GM19193 (cell line): Measurements from ENCODE around the gene PRRT3.
A peak's percentile ranks its signal among the peaks of the same experiment; 100 is the strongest.

ENCODE experiments used
- POLR2A ChIP-seq: IDR thresholded peaks from 4 replicates; pipeline ENCODE4 v1.6.1; 2011; ENCODE audit not compliant: insufficient read depth, insufficient read length; ENCODE audit errors: extremely low read depth

Gene PRRT3

GRCh38 chr3:9916346-9916733 lies 35.9 kb downstream of the PRRT3 start:
- TF ChIP-seq POLR2A: no peak

GRCh38 chr3:9915254-9916141 lies 36.7 kb downstream of the PRRT3 start:
- TF ChIP-seq POLR2A: peak; percentile 17

- no peak for TF ChIP-seq POLR2A
Observed at GRCh38 chr3:9914559-9915253, 37.5 kb downstream of the PRRT3 start.

DNA sequence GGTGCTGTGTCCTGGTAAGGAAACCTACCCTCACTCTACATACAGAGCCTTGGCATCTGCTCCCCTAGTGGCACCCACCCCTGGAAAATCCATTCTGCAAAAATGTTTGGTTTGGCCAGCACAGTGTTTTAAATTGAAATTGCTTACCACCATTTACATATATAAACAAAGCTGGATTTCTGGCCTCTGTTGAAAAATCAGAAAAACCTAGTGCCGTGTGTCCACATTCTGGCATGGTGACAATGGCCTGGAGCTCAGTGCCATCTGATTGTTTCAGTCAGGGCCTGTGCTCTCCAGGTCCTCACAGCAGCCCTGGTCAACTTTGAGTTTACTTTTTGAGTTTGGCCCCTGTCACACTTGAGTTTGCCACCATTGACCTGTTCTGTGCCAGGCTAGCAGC lies 38.2 kb downstream of the PRRT3 start:
- TF ChIP-seq POLR2A: no peak

- no peak for TF ChIP-seq POLR2A
Observed at GRCh38 chr3:9913601-9914000, 38.6 kb downstream of the PRRT3 start.

- no peak for TF ChIP-seq POLR2A
Observed at GRCh38 chr3:9912294-9912935, 39.8 kb downstream of the PRRT3 start.

DNA sequence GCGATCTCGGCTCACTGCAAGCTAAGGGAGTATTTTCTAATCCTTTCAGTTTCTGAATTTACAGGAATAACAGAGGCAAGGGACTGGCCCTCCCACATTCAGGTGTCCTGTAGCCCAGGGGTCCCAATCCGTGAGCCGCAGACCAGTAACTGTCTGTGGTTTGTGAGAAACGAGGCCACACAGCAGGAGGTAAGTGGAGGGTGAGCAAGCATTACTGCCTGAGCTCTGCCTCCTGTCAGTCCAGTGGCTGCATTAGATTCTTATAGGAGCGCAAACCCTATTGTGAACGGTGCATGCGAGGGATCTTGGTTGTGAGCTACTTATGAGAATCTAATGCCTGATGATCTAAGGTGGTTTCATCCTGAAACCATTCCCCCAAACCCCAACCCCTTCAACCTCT lies 40.3 kb downstream of the PRRT3 start:
- TF ChIP-seq POLR2A: no peak

- TF ChIP-seq POLR2A: no peak
Observed at GRCh38 chr3:9909221-9910013, 42.8 kb downstream of the PRRT3 start.

DNA sequence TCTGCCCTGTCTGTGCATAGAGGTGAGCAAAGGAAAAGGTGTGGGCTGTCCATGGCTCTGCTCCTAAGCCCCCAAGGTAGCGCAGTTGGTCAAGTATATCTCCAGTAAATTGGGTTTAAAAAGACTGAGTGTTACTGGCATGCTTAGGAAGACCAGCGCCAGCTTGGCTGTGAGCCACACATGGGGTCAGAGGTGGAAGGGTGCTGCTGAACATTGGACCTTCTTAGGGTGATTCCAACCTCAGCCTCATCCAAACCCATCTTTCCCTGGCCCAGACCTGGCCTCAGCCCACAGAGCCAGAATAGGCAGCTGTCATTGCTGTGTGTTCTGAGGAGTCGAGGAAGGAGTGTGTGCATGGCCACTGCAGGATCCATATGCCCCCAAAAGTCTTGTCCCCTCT lies 43.9 kb downstream of the PRRT3 start:
- no peak for TF ChIP-seq POLR2A

GRCh38 chr3:9906480-9906879 lies 45.7 kb downstream of the PRRT3 start:
- TF ChIP-seq POLR2A: no peak

DNA sequence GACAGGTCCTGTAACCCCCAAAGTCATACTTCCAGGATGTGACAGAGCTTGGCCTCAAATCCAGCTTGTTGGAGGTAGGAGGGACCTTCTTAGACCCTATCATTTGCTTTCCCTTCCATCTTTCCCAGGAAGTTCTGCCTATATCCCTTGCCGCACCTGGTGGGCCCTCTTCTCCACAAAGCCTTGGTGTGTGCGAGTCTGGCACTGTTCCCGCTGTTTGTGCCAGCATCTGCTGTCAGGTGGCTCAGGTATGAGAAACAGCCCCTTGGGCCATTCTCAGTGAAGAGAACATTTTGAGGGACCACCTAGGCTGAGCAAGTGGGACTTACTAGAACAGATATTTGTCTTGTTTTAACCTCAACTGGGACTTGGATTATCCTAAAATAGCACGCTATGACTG lies 48.3 kb downstream of the PRRT3 start:
- no peak for TF ChIP-seq POLR2A

- TF ChIP-seq POLR2A: no peak
Observed at GRCh38 chr3:9903238-9903624, 49.0 kb downstream of the PRRT3 start.

DNA sequence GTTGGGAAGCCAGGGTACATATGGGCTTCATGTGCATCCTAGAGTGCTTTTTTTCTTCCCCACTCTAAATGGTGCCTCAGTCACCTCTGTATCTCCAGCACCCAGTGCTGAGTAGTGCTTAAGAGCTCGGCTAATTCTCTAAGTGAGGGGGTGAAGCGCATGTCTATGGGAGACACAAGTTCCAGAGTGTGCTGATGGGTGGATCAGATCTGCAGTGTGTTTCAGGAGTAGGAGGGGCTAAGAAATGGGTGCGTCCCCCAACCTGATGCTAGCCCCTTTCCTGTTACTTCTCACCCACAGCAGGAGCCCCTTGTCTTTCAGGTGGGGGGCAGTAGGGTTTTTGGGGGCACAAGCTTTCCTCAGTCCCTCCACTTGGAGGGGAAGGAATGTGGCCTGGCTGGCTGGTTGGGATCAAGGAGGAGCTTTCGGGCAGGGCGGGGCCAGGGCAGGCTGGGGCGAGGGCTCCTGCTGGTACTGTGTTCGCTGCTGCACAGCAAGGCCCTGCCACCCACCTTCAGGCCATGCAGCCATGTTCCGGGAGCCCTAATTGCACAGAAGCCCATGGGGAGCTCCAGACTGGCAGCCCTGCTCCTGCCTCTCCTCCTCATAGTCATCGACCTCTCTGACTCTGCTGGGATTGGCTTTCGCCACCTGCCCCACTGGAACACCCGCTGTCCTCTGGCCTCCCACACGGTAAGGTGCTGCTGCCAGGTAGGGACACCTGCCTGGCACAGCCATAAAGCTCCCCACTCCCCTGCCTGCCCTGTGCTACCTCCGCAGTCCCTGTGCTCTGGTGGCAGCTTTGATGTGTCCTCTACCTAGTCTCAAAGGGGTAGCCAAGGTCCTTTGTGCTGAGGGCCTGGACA lies 49.6 kb downstream of the PRRT3 start, which contains the start of gene IL17RE:
Gene IL17RE (plus strand): TSS at position 477 of the 866 bp plus-strand sequence. CDS start 85 bp downstream, at position 562.
- TF ChIP-seq POLR2A: no peak

- TF ChIP-seq POLR2A: no peak
Observed at GRCh38 chr3:9901967-9902366, 50.2 kb downstream of the PRRT3 start.
